ENCODE data around the gene BIRC2. TPM values are rescaled to one million over a fixed set of nuclear protein-coding genes. Genes with fewer than 3 reads are reported as not detected.

The BIRC2 gene
- total and polyA plus RNA-seq, 2 experiments from 2014 or later, result 60.7 to 73.7 TPM

- H3K9ac ChIP-seq, result peak overlapping the region; percentile 62; the same call in 1 of the 2 replicates
- no peaks in the 10 kb centered on the region for H4K20me1 ChIP-seq (ENCODE audit: insufficient read depth)
- in situ Hi-C loops (cut with MboI), result no loop called here
- TF ChIP-seq EZH2phosphoT487 (IDR thresholded peaks at IDR 0.05; ENCODE audit: insufficient read depth, low read depth) (no peak), EZH2 (IDR thresholded peaks at IDR 0.05; ENCODE audit: insufficient read depth, poor library complexity, severe bottlenecking) (no peak)
- WGBS, 2 experiments (ENCODE audit: low coverage in 1 of 2, low lambda C conversion rate in 2 of 2, missing lambda C conversion rate in 2 of 2), result 86 to 91% methylated on average over 4 of the region's 4 CpGs
- H2AFZ ChIP-seq, result no peak overlapping the region
- no peak for DNase-seq
- no peaks in the 10 kb centered on the region for H3K9me3 ChIP-seq (ENCODE audit: low read depth)
- 0 out of 2 replicates have a peak, but pooled peaks cover 8% of the 10 kb centered on the region for H3F3A ChIP-seq (ENCODE audit: insufficient read depth)
- peak overlapping the region; percentile 76 for H3K4me3 ChIP-seq
- H3K36me3 ChIP-seq (ENCODE audit: low read depth), result no peaks in the 10 kb centered on the region
- H3K27me3 ChIP-seq (replicated peaks; ENCODE audit: insufficient read depth), result no peaks in the 10 kb centered on the region
- H3K9me2 ChIP-seq (ENCODE audit: insufficient read depth), result no peaks in the 10 kb centered on the region
- H3K27ac ChIP-seq, result no peak overlapping the region
- peaks cover 8% of the 10 kb centered on the region; the same call in 1 of the 2 replicates for H3K4me1 ChIP-seq (ENCODE audit: insufficient read depth)
- H3K4me2 ChIP-seq (ENCODE audit: unreplicated experiment), result peak overlapping the region; percentile 84
- H3K79me2 ChIP-seq (ENCODE audit: insufficient read depth), result no peaks in the 10 kb centered on the region
These were observed 30.6 kb upstream of the BIRC2 start for GRCh38 chr11:102316346-102316904.

- H3K79me2 ChIP-seq (ENCODE audit: insufficient read depth), result no peaks in the 10 kb centered on the region
- peak within 1 kb of the TSS; percentile 84 for H3K4me2 ChIP-seq (ENCODE audit: unreplicated experiment)
- WGBS, 2 experiments (ENCODE audit: low coverage in 1 of 2, low lambda C conversion rate in 2 of 2, missing lambda C conversion rate in 2 of 2), result 2% methylated on average over 31 to 34 of the region's 34 CpGs
- peaks cover 9% of the 10 kb centered on the region for H3K4me1 ChIP-seq (ENCODE audit: insufficient read depth)
- H2AFZ ChIP-seq, result peak within 1 kb of the TSS; percentile 76
- peak within 1 kb of the TSS; percentile 48 for H3K27ac ChIP-seq
- no peaks in the 10 kb centered on the region for H3K27me3 ChIP-seq (replicated peaks; ENCODE audit: insufficient read depth)
- no peaks in the 10 kb centered on the region for H4K20me1 ChIP-seq (ENCODE audit: insufficient read depth)
- peak within 1 kb of the TSS; percentile 62 for H3K9ac ChIP-seq
- no peaks in the 10 kb centered on the region for H3K9me3 ChIP-seq (ENCODE audit: low read depth)
- peaks cover 4% of the 10 kb centered on the region; the same call in 1 of the 2 replicates for H3K9me2 ChIP-seq (ENCODE audit: insufficient read depth)
- peak; percentile 95 for DNase-seq
- in situ Hi-C loops (cut with MboI), result no loop called here
- peak within 1 kb of the TSS; percentile 76 for H3K4me3 ChIP-seq
- no peaks in the 10 kb centered on the region for H3K36me3 ChIP-seq (ENCODE audit: low read depth)
- TF ChIP-seq EZH2phosphoT487 (IDR thresholded peaks at IDR 0.05; ENCODE audit: insufficient read depth, low read depth) (no peak), EZH2 (IDR thresholded peaks at IDR 0.05; ENCODE audit: insufficient read depth, poor library complexity, severe bottlenecking) (no peak)
- peaks cover 12% of the 10 kb centered on the region; the same call in 1 of the 2 replicates for H3F3A ChIP-seq (ENCODE audit: insufficient read depth)
These were observed 29.8 kb upstream of the BIRC2 start, which contains the start of gene BIRC3 for GRCh38 chr11:102317099-102317767. TSS of gene BIRC3 (plus strand) at chr11:102317484. CDS start at chr11:102324510, 7,026 bp downstream.

GRCh38 chr11:102317768-102318103 lies 29.3 kb upstream of the BIRC2 start:
- H3K27me3 ChIP-seq (replicated peaks; ENCODE audit: insufficient read depth), result no peaks in the 10 kb centered on the region
- peaks cover 13% of the 10 kb centered on the region; the same call in 1 of the 2 replicates for H3F3A ChIP-seq (ENCODE audit: insufficient read depth)
- no peak for TF ChIP-seq EZH2 (IDR thresholded peaks at IDR 0.05; ENCODE audit: insufficient read depth, poor library complexity, severe bottlenecking)
- no peak for TF ChIP-seq EZH2phosphoT487 (IDR thresholded peaks at IDR 0.05; ENCODE audit: insufficient read depth, low read depth)
- H3K4me3 ChIP-seq, result peak overlapping the region; percentile 76
- peak overlapping the region; percentile 62; the same call in 1 of the 2 replicates for H3K9ac ChIP-seq
- H3K27ac ChIP-seq, result no peak overlapping the region
- no peaks in the 10 kb centered on the region for H3K36me3 ChIP-seq (ENCODE audit: low read depth)
- H2AFZ ChIP-seq, result peak overlapping the region; percentile 76
- peak overlapping the region; percentile 84 for H3K4me2 ChIP-seq (ENCODE audit: unreplicated experiment)
- peaks cover 14% of the 10 kb centered on the region for H3K4me1 ChIP-seq (ENCODE audit: insufficient read depth)
- 49 to 51% methylated on average over 7 of the region's 7 CpGs for WGBS, 2 experiments (ENCODE audit: low coverage in 1 of 2, low lambda C conversion rate in 2 of 2, missing lambda C conversion rate in 2 of 2)
- no peaks in the 10 kb centered on the region for H3K9me3 ChIP-seq (ENCODE audit: low read depth)
- H3K79me2 ChIP-seq (ENCODE audit: insufficient read depth), result no peaks in the 10 kb centered on the region
- in situ Hi-C loops (cut with MboI), result no loop called here
- peaks cover 5% of the 10 kb centered on the region; the same call in 1 of the 2 replicates for H3K9me2 ChIP-seq (ENCODE audit: insufficient read depth)
- H4K20me1 ChIP-seq (ENCODE audit: insufficient read depth), result no peaks in the 10 kb centered on the region
- DNase-seq, result no peak

GRCh38 chr11:102318469-102318868 lies 28.5 kb upstream of the BIRC2 start:
- Histone ChIP-seq H3K9ac (no peak overlapping the region), H3K4me3 (no peak overlapping the region), H3K9me3 (ENCODE audit: low read depth) (no peaks in the 10 kb centered on the region), H2AFZ (no peak overlapping the region), H3K4me1 (ENCODE audit: insufficient read depth) (peaks cover 22% of the 10 kb centered on the region), H3K27me3 (replicated peaks; ENCODE audit: insufficient read depth) (no peaks in the 10 kb centered on the region), H3F3A (ENCODE audit: insufficient read depth) (peaks cover 13% of the 10 kb centered on the region), H3K36me3 (ENCODE audit: low read depth) (no peaks in the 10 kb centered on the region), H3K79me2 (ENCODE audit: insufficient read depth) (no peaks in the 10 kb centered on the region), H3K9me2 (ENCODE audit: insufficient read depth) (peaks cover 5% of the 10 kb centered on the region; the same call in 1 of the 2 replicates), H4K20me1 (ENCODE audit: insufficient read depth) (no peaks in the 10 kb centered on the region), H3K4me2 (ENCODE audit: unreplicated experiment) (no peak overlapping the region), H3K27ac (no peak overlapping the region)
- peak; percentile 39 for DNase-seq
- TF ChIP-seq EZH2 (IDR thresholded peaks at IDR 0.05; ENCODE audit: insufficient read depth, poor library complexity, severe bottlenecking), result no peak
- WGBS, 2 experiments (ENCODE audit: low coverage in 1 of 2, low lambda C conversion rate in 2 of 2, missing lambda C conversion rate in 2 of 2), result 50 to 78% methylated on average over 1 of the region's 1 CpG
- in situ Hi-C loops (cut with MboI), result no loop called here
